Activated T-helper 1 cell treated with Interleukin-2 at 50 U/mL for 16 hours (primary cell): ENCODE measurements around the gene UBA52.
"Not testable (repeated sequence)": the region's sequence is repeated elsewhere in the genome, so short reads cannot be mapped to it uniquely, and the experiment has no call there.

ENCODE experiments used
- DNase-seq: peaks from one replicate; pipeline ENCODE4 v3.0.0-alpha.2; 2020; ENCODE audit warnings: low read depth

The UBA52 gene

GRCh38 chr19:18593367-18594095 lies 21.9 kb downstream of the UBA52 start:
- no peak for DNase-seq

GRCh38 chr19:18594096-18594823 lies 22.6 kb downstream of the UBA52 start:
- DNase-seq = peak; percentile 55

- DNase-seq = no peak
These were observed 23.2 kb downstream of the UBA52 start for GRCh38 chr19:18594824-18595373.

GRCh38 chr19:18595475-18595874 lies 23.8 kb downstream of the UBA52 start:
- DNase-seq = no peak

GRCh38 chr19:18596752-18597157 lies 25.1 kb downstream of the UBA52 start:
- no peak for DNase-seq

- no peak for DNase-seq
These were observed 26.4 kb downstream of the UBA52 start for GRCh38 chr19:18597809-18598660.

- DNase-seq = no peak
These were observed 27.8 kb downstream of the UBA52 start for GRCh38 chr19:18599485-18599884.

GRCh38 chr19:18600692-18601397 lies 29.2 kb downstream of the UBA52 start:
- not testable (repeated sequence) for DNase-seq

- DNase-seq = no peak
These were observed 30.2 kb downstream of the UBA52 start for GRCh38 chr19:18601875-18602274.

GRCh38 chr19:18603255-18603957 lies 31.7 kb downstream of the UBA52 start:
- DNase-seq = no peak

GRCh38 chr19:18603958-18604819 lies 32.5 kb downstream of the UBA52 start:
- no peak for DNase-seq

GRCh38 chr19:18604820-18605159 lies 33.1 kb downstream of the UBA52 start:
- DNase-seq = no peak

GRCh38 chr19:18605196-18605545 lies 33.5 kb downstream of the UBA52 start:
- DNase-seq = no peak

GRCh38 chr19:18605546-18606280 lies 34.1 kb downstream of the UBA52 start:
- DNase-seq = no peak

GRCh38 chr19:18606281-18607225 lies 34.9 kb downstream of the UBA52 start, which contains the start of gene CRLF1:
Gene CRLF1, minus strand, starts transcription at chr19:18606799. Its CDS starts 143 bp downstream, at chr19:18606656.
- no peak for DNase-seq

- no peak for DNase-seq
These were observed 35.8 kb downstream of the UBA52 start for GRCh38 chr19:18607226-18608101.

GRCh38 chr19:18608102-18608804 lies 36.6 kb downstream of the UBA52 start:
- no peak for DNase-seq
